H9 (cell line): Measurements from ENCODE around the gene ZNF627. TPM values are rescaled to one million over a fixed set of nuclear protein-coding genes. Genes with fewer than 3 reads are reported as not detected.
A peak's percentile ranks its signal among the peaks of the same experiment; 100 is the strongest.

ENCODE experiments used
- DNase-seq: peaks from one replicate; pipeline ENCODE4 v3.0.0-alpha.2; 2017
- H2AFZ ChIP-seq: one replicate; pipeline ENCODE4 v1.6.1; 2013; ENCODE audit warnings: mild to moderate bottlenecking, low read length, control low read depth, moderate library complexity
- H2AK5ac ChIP-seq: 2 replicates; pipeline ENCODE4 v1.6.1; 2013; ENCODE audit warnings: low read length, control low read depth, mixed read lengths; ENCODE audit not compliant: insufficient read length
- H2BK120ac ChIP-seq: one replicate; pipeline ENCODE4 v1.6.1; 2013; ENCODE audit warnings: low read depth, mild to moderate bottlenecking, low read length, control low read depth, inconsistent platforms; ENCODE audit not compliant: poor library complexity, severe bottlenecking
- H2BK12ac ChIP-seq: 2 replicates; pipeline ENCODE4 v1.6.1; 2013; ENCODE audit warnings: low read length, control low read depth, mixed read lengths, low read depth; ENCODE audit not compliant: insufficient read length
- H2BK15ac ChIP-seq: 2 replicates; pipeline ENCODE4 v1.6.1; 2013; ENCODE audit warnings: low read depth, low read length, control low read depth
- H2BK20ac ChIP-seq: one replicate; pipeline ENCODE4 v1.6.1; 2013; ENCODE audit warnings: low read depth, mild to moderate bottlenecking, low read length, control low read depth, inconsistent platforms; ENCODE audit not compliant: poor library complexity, severe bottlenecking
- H2BK5ac ChIP-seq: 2 replicates; pipeline ENCODE4 v1.6.1; 2013; ENCODE audit warnings: low read length, control low read depth, mixed read lengths; ENCODE audit not compliant: insufficient read length
- H3K14ac ChIP-seq: 2 replicates; pipeline ENCODE4 v1.6.1; 2013; ENCODE audit warnings: low read length, control low read depth; ENCODE audit not compliant: insufficient read depth
- H3K18ac ChIP-seq: 2 replicates; pipeline ENCODE4 v1.6.1; 2013; ENCODE audit warnings: low read depth, mild to moderate bottlenecking, mixed read lengths, low read length, control low read depth; ENCODE audit not compliant: insufficient read length
- H3K23ac ChIP-seq: 2 replicates; pipeline ENCODE4 v1.6.1; 2013; ENCODE audit warnings: low read length, control low read depth, mixed read lengths, low read depth; ENCODE audit not compliant: insufficient read length
- H3K23me2 ChIP-seq: 2 replicates; pipeline ENCODE4 v1.6.1; 2013; ENCODE audit warnings: low read depth, mild to moderate bottlenecking, mixed read lengths, low read length, control low read depth; ENCODE audit not compliant: insufficient read length, poor library complexity, severe bottlenecking
- H3K27ac ChIP-seq: 2 replicates; pipeline ENCODE4 v1.5.1; 2013; ENCODE audit warnings: low read length, control low read depth, mixed read lengths, low read depth; ENCODE audit not compliant: insufficient read length
- H3K27me3 ChIP-seq: 2 replicates; pipeline ENCODE4 v1.6.1; 2013; ENCODE audit warnings: low read length, control low read depth, inconsistent platforms; ENCODE audit not compliant: insufficient read depth
- H3K4ac ChIP-seq: 2 replicates; pipeline ENCODE4 v1.6.1; 2013; ENCODE audit warnings: low read depth, mild to moderate bottlenecking, control low read depth, inconsistent platforms, low read length, moderate library complexity
- H3K4me1 ChIP-seq: 2 replicates; pipeline ENCODE4 v1.6.1; 2013; ENCODE audit warnings: low read length, control low read depth, inconsistent platforms; ENCODE audit not compliant: insufficient read depth
- H3K4me2 ChIP-seq: 2 replicates; pipeline ENCODE4 v1.6.1; 2013; ENCODE audit warnings: low read length, control low read depth, mixed read lengths; ENCODE audit not compliant: insufficient read length, insufficient read depth
- H3K56ac ChIP-seq: 2 replicates; pipeline ENCODE4 v1.6.1; 2013; ENCODE audit warnings: low read depth, mild to moderate bottlenecking, mixed read lengths, low read length, control low read depth; ENCODE audit not compliant: insufficient read length
- H3K79me1 ChIP-seq: 2 replicates; pipeline ENCODE4 v1.6.1; 2013; ENCODE audit warnings: low read depth, mild to moderate bottlenecking, moderate library complexity, low read length, control low read depth, inconsistent platforms; ENCODE audit not compliant: insufficient read depth, poor library complexity, severe bottlenecking
- H3K79me2 ChIP-seq: 2 replicates; pipeline ENCODE4 v1.6.1; 2013; ENCODE audit warnings: low read length, control low read depth, inconsistent platforms; ENCODE audit not compliant: insufficient read depth
- H3K9ac ChIP-seq: 2 replicates; pipeline ENCODE4 v1.6.1; 2013; ENCODE audit warnings: low read length, control low read depth, mixed read lengths; ENCODE audit not compliant: insufficient read length; ENCODE audit errors: extremely low read depth
- H3K9me3 ChIP-seq: one replicate; pipeline ENCODE4 v1.6.1; 2013; ENCODE audit warnings: low read depth, low read length, inconsistent platforms; ENCODE audit not compliant: control insufficient read depth
- H3T11ph ChIP-seq: one replicate; pipeline ENCODE4 v1.6.1; 2013; ENCODE audit warnings: mild to moderate bottlenecking, low read length, control low read depth, inconsistent platforms
- H4K20me1 ChIP-seq: one replicate; pipeline ENCODE4 v1.6.1; 2013; ENCODE audit not compliant: control insufficient read depth, insufficient read length, insufficient read depth
- H4K5ac ChIP-seq: 2 replicates; pipeline ENCODE4 v1.6.1; 2013; ENCODE audit warnings: low read depth, mild to moderate bottlenecking, mixed read lengths, low read length, control low read depth; ENCODE audit not compliant: insufficient read length
- H4K8ac ChIP-seq: replicated peaks from 2 replicates; pipeline ENCODE4 v1.6.1; 2013; ENCODE audit warnings: low read length, control low read depth, mixed read lengths, low read depth; ENCODE audit not compliant: insufficient read length
- H4K91ac ChIP-seq: 2 replicates; pipeline ENCODE4 v1.6.1; 2013; ENCODE audit warnings: low read depth, mild to moderate bottlenecking, moderate library complexity, mixed read lengths, low read length, control low read depth; ENCODE audit not compliant: insufficient read length
- H3K27ac Mint-ChIP-seq, 3 experiments: 2 replicates in 2 of 3; 3 replicates in 1 of 3; pipeline ENCODE4 v1.8.0; 2020 to 2021; ENCODE audit warnings: mixed read lengths in 3 of 3, mild to moderate bottlenecking in 1 of 3, moderate library complexity in 1 of 3
- H3K27me3 Mint-ChIP-seq: 2 replicates; pipeline ENCODE4 v1.8.0; 2021; ENCODE audit warnings: low read depth, mild to moderate bottlenecking, moderate library complexity, mixed read lengths
- H3K36me3 Mint-ChIP-seq, 3 experiments: 2 replicates in 2 of 3; 3 replicates in 1 of 3; pipeline ENCODE4 v1.8.0; 2020 to 2021; ENCODE audit warnings: low read depth in 3 of 3, mixed read lengths in 3 of 3; ENCODE audit not compliant: insufficient read depth in 1 of 3
- H3K4me1 Mint-ChIP-seq, 2 experiments: 2 replicates each; pipeline ENCODE4 v1.8.0; 2020; ENCODE audit warnings: mixed read lengths in 2 of 2
- H3K4me3 Mint-ChIP-seq, 2 experiments: 2 replicates in 1 of 2; 3 replicates in 1 of 2; pipeline ENCODE4 v1.8.0; 2020 to 2021; ENCODE audit warnings: mild to moderate bottlenecking in 2 of 2, mixed read lengths in 2 of 2, moderate library complexity in 1 of 2
- H3K9me3 Mint-ChIP-seq, 2 experiments: 2 replicates in 1 of 2; 3 replicates in 1 of 2; pipeline ENCODE4 v1.8.0; 2020; ENCODE audit warnings: mild to moderate bottlenecking in 2 of 2, mixed read lengths in 2 of 2, moderate library complexity in 1 of 2
- CTCF ChIP-seq: fragments of 200-600 bp; sonication (generic); conservative IDR thresholded peaks from 3 replicates; pipeline ENCODE4 v1.8.0; 2021; ENCODE audit warnings: antibody characterized with exemption, mild to moderate bottlenecking
- WGBS: extraction: QIAGEN DNeasy Blood & Tissue Kit; methylation state at CpG from one replicate; pipeline ENCODE4 v1.1.7; 2013; ENCODE audit warnings: missing lambda C conversion rate, low lambda C conversion rate, mixed read lengths; ENCODE audit not compliant: insufficient read length; ENCODE audit errors: extremely low coverage; 5-methylcytosine and 5-hydroxymethylcytosine counted together
- total RNA-seq: library from RNA; stranded (reverse); gene quantifications from 2 replicates; pipeline ENCODE4 v1.2.1, GENCODE V29; 2021

The ZNF627 gene
- total RNA-seq, 1 experiment from 2014 or later, result 12.8 TPM

- no peak overlapping the region for H3K4ac ChIP-seq
- H3K27ac ChIP-seq, result no peak overlapping the region
- no peaks in the 10 kb centered on the region for H3K9me3 ChIP-seq
- H3K36me3 Mint-ChIP-seq, result peaks cover 2 to 8% (median 7%) of the 10 kb centered on the region in 3 experiments; a peak in 4 of 7 replicates
- no peak for TF ChIP-seq CTCF
- no peak overlapping the region for H4K91ac ChIP-seq
- no peak overlapping the region for H4K5ac ChIP-seq
- H3K23ac ChIP-seq, result no peak overlapping the region
- H4K8ac ChIP-seq, result no peak overlapping the region
- H2BK5ac ChIP-seq, result no peak overlapping the region
- H3K23me2 ChIP-seq, result peaks cover 2% of the 10 kb centered on the region
- H2BK120ac ChIP-seq, result no peak overlapping the region
- H3K79me2 ChIP-seq, result peaks cover 8% of the 10 kb centered on the region; the same call in 1 of the 2 replicates
- H3K18ac ChIP-seq, result no peak overlapping the region
- H2AFZ ChIP-seq, result no peak overlapping the region
- no peaks in the 10 kb centered on the region for H4K20me1 ChIP-seq
- no peak overlapping the region for H3K9ac ChIP-seq
- no peaks in the 10 kb centered on the region for H3K27me3 ChIP-seq
- H3K4me1 ChIP-seq, result no peaks in the 10 kb centered on the region
- H3K27ac Mint-ChIP-seq, result peak overlapping the region in 1 of 3 experiments; percentile 55; a peak in 1 of 7 replicates
- H2BK20ac ChIP-seq, result no peak overlapping the region
- no peak overlapping the region for H2BK15ac ChIP-seq
- H3K27me3 Mint-ChIP-seq, result no peaks in the 10 kb centered on the region; the same call in none of the 2 replicates
- no peak overlapping the region for H3K4me2 ChIP-seq
- H2AK5ac ChIP-seq, result no peak overlapping the region
- peaks cover 2 to 9% of the 10 kb centered on the region in 2 experiments; a peak in 3 of 4 replicates for H3K4me1 Mint-ChIP-seq
- no peak overlapping the region for H3K4me3 Mint-ChIP-seq
- H3T11ph ChIP-seq, result no peak overlapping the region
- no peak overlapping the region for H3K56ac ChIP-seq
- no peak overlapping the region for H2BK12ac ChIP-seq
- H3K79me1 ChIP-seq, result peaks cover 2% of the 10 kb centered on the region
- no CpG with 5 or more reads among the region's 4 CpGs for whole genome bisulfite sequencing
- H3K9me3 Mint-ChIP-seq, result no peaks in the 10 kb centered on the region
- H3K14ac ChIP-seq, result no peak overlapping the region
- no peak for DNase-seq
These were observed 3.2 kb upstream of the ZNF627 start for GRCh38 chr19:11594084-11594483.
